OCI-LY3 (cell line): ENCODE data around the gene SYNDIG1.

Experiments
- H2AFZ ChIP-seq: fragments of 200-600, 300-600 bp; shearing (Covaris generic); 2 replicates; pipeline ENCODE4 v1.6.0; 2014; ENCODE audit warnings: antibody characterized with exemption, low read depth, low read length
- H3K27ac ChIP-seq: fragments of 200-600, 300-600 bp; sonication (generic); 2 replicates; pipeline ENCODE4 v1.5.1; 2014; ENCODE audit warnings: mild to moderate bottlenecking, low read length, moderate library complexity, mixed read lengths
- H3K27me3 ChIP-seq: fragments of 200-600, 300-600 bp; sonication (generic); 2 replicates; pipeline ENCODE4 v1.6.1; 2014; ENCODE audit warnings: low read depth, low read length, mixed read lengths
- H3K36me3 ChIP-seq: fragments of 200-600, 300-600 bp; sonication (generic); replicated peaks from 2 replicates; pipeline ENCODE3; 2014; ENCODE audit warnings: low read depth, low read length, mixed read lengths
- H3K4me1 ChIP-seq: fragments of 300-600, 200-600 bp; sonication (generic); 2 replicates; pipeline ENCODE4 v1.6.1; 2014; ENCODE audit warnings: low read length, mixed read lengths
- H3K4me2 ChIP-seq: fragments of 200-600, 300-600 bp; sonication (generic); 2 replicates; pipeline ENCODE4 v1.6.1; 2014; ENCODE audit warnings: low read length, mixed read lengths
- H3K4me3 ChIP-seq: fragments of 300-600, 200-600 bp; sonication (generic); 2 replicates; pipeline ENCODE4 v1.5.1; 2014; ENCODE audit warnings: antibody characterized with exemption, mild to moderate bottlenecking, low read length, moderate library complexity
- H3K79me2 ChIP-seq: fragments of 300-600, 200-600 bp; shearing (Covaris generic); 2 replicates; pipeline ENCODE4 v1.6.1; 2014; ENCODE audit warnings: mild to moderate bottlenecking, low read length, mixed read lengths
- H3K9ac ChIP-seq: fragments of 300-600, 200-600 bp; shearing (Covaris generic); 2 replicates; pipeline ENCODE4 v1.6.0; 2014; ENCODE audit warnings: mild to moderate bottlenecking, low read length, moderate library complexity
- H3K9me3 ChIP-seq: fragments of 200-600, 300-600 bp; shearing (Covaris generic); 2 replicates; pipeline ENCODE4 v1.6.1; 2014; ENCODE audit warnings: low read length, mixed read lengths; ENCODE audit not compliant: insufficient read depth
- H4K20me1 ChIP-seq: fragments of 200-600, 300-600 bp; sonication (generic); 2 replicates; pipeline ENCODE4 v1.6.1; 2016; ENCODE audit warnings: low read length, mixed read lengths; ENCODE audit not compliant: insufficient read depth
- CTCF ChIP-seq: fragments of 200-600, 300-600 bp; sonication (generic); IDR thresholded peaks from 2 replicates; pipeline ENCODE4 v1.5.1; 2014; ENCODE audit warnings: antibody characterized with exemption, low read length, low read depth
- EZH2phosphoT487 ChIP-seq: fragments of 200-600 bp; shearing (Covaris generic); IDR thresholded peaks from 2 replicates; pipeline ENCODE4 v1.6.1; 2018; ENCODE audit warnings: antibody characterized with exemption, mixed run types, low read depth

SYNDIG1 gene

GRCh38 chr20:24575811-24576210 is 106.4 kb downstream of the SYNDIG1 start:
- TF ChIP-seq CTCF (no peak), EZH2phosphoT487 (no peak)
- Histone ChIP-seq H3K79me2 (no peaks in the 10 kb centered on the region), H3K9ac (no peak overlapping the region), H3K4me1 (no peaks in the 10 kb centered on the region), H4K20me1 (no peaks in the 10 kb centered on the region), H3K4me3 (no peak overlapping the region), H3K4me2 (no peak overlapping the region), H3K27me3 (peaks cover 13% of the 10 kb centered on the region; the same call in 1 of the 2 replicates), H3K9me3 (no peaks in the 10 kb centered on the region), H3K27ac (no peak overlapping the region), H3K36me3 (no peaks in the 10 kb centered on the region), H2AFZ (no peak overlapping the region)

DNA sequence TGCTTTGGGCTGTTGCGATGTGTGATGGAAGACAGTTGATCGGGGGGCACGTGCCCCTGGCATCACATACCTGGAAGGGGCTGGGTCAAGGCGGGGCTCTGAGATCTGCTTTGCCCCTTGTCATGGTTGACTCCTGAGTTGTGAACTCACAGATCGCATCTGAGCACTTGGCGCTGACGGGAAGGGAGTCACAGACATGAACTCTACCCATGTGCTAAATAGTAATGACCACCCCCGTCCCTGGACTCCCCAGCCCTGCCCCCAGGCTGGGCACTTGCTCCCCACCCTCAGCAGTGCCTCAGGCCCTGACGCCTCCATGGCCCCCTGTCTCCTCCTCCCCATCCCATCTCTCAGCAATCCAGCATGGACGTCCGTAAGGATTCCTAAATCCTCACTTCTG is 107.0 kb downstream of the SYNDIG1 start:
- H3K79me2 ChIP-seq, result no peaks in the 10 kb centered on the region
- no peak overlapping the region for H3K4me3 ChIP-seq
- no peak overlapping the region for H3K9ac ChIP-seq
- no peaks in the 10 kb centered on the region for H3K36me3 ChIP-seq
- no peaks in the 10 kb centered on the region for H3K4me1 ChIP-seq
- H3K4me2 ChIP-seq, result no peak overlapping the region
- H3K27ac ChIP-seq, result no peak overlapping the region
- no peak overlapping the region for H2AFZ ChIP-seq
- peaks cover 9% of the 10 kb centered on the region; the same call in 1 of the 2 replicates for H3K27me3 ChIP-seq
- no peaks in the 10 kb centered on the region for H4K20me1 ChIP-seq
- TF ChIP-seq CTCF, result no peak
- H3K9me3 ChIP-seq, result no peaks in the 10 kb centered on the region

DNA sequence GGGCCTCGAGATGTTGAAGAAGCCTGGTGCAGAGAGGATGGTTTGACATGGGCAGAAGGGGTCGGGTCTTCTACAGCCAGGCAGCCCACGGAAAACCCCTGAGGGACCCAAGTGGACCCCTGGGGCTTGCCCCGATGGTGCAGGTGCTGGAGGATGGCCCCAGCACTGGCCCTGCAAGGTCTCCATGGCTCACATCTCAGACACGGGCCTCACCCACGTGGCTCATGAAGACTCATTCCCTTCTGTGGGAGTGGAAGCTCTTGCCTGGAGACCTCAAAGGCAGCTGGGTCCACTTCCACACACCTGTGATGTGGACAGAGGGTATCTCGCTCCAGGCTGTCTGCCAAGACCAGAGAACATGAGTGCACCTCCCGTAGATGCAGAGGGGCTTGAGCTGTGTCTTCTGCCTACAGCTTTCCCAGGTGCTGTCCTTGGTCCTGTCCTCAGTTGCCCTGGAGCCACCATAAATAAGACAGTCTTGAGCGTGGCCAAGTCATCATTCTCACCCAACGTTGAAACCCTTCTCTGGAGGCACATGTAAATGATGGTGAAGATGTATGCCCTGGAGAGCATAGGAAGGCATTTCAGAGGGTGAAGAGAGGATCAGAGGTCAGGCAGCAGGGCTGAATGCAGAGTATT is 108.0 kb downstream of the SYNDIG1 start:
- no peak for TF ChIP-seq CTCF
- TF ChIP-seq EZH2phosphoT487, result no peak
- H3K27me3 ChIP-seq, result peaks cover 4% of the 10 kb centered on the region; the same call in 1 of the 2 replicates
- no peak overlapping the region for H3K9ac ChIP-seq
- no peak overlapping the region for H2AFZ ChIP-seq
- no peaks in the 10 kb centered on the region for H3K9me3 ChIP-seq
- no peaks in the 10 kb centered on the region for H4K20me1 ChIP-seq
- no peaks in the 10 kb centered on the region for H3K79me2 ChIP-seq
- H3K4me1 ChIP-seq, result no peaks in the 10 kb centered on the region
- no peak overlapping the region for H3K4me2 ChIP-seq
- H3K4me3 ChIP-seq, result no peak overlapping the region
- no peaks in the 10 kb centered on the region for H3K36me3 ChIP-seq
- H3K27ac ChIP-seq, result no peak overlapping the region

DNA sequence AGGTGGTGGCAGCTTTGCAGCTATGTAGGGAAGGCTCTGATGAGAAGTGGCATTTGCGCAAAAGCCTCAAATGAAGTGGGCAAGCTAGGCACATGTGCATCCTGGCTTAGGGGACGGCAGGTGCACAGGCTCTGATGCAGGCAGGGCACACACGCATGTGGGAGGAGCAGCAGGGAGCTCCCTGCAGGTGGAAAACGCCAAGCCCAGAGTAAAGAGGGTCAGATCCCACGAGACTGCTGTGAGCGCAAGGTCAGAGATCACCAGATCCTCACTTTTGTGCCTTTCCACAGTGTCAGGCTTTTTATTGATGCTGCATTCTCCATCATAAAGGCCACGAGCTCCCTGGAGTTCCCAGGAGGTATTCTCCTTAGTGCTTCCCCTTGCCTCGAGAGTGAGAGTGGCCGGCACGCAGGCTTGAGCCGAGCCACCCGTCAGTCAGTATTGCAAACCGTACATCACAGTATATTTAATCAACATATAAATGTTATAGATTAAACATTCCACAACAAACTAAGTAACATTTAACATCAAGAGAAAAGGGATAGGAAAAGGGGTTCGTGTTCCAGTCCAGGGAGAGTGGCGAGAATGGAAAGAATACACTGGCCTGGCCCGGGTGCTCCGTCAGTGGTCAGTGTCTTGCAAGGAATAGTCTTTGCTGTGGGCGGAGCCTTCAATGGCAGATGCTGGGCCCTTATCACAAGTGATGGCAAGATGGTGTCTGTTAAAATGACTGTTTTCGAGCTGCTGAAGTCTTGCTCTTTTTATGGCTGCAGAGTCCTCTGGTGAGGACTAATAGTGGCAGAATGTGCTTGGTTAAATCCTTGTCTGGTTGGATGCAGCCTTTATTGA is 109.4 kb downstream of the SYNDIG1 start:
- Histone ChIP-seq H4K20me1 (no peaks in the 10 kb centered on the region), H3K27ac (no peak overlapping the region), H2AFZ (no peak overlapping the region), H3K4me1 (no peaks in the 10 kb centered on the region), H3K27me3 (no peaks in the 10 kb centered on the region; the same call in 1 of the 2 replicates), H3K4me3 (no peak overlapping the region), H3K36me3 (no peaks in the 10 kb centered on the region), H3K9me3 (no peaks in the 10 kb centered on the region), H3K4me2 (no peak overlapping the region), H3K9ac (no peak overlapping the region), H3K79me2 (no peaks in the 10 kb centered on the region)
- TF ChIP-seq EZH2phosphoT487 (no peak), CTCF (no peak)
